SJCRH30 (cell line): Measurements from ENCODE around the gene CAMK2A. TPM values are rescaled to one million over a fixed set of nuclear protein-coding genes. Genes with fewer than 3 reads are reported as not detected.

Experiments
- DNase-seq, 2 experiments: peaks; one replicate each; pipeline ENCODE4 v3.0.0-alpha.2; 2015 to 2020
- H3K27ac ChIP-seq: fragments of 250-450 bp; sonication (Bioruptor Pico); 2 replicates; pipeline ENCODE4 v1.5.1; 2020; ENCODE audit warnings: mild to moderate bottlenecking, moderate library complexity
- H3K27me3 ChIP-seq: fragments of 250-450 bp; sonication (Bioruptor Pico); 2 replicates; pipeline ENCODE4 v1.5.1; 2020; ENCODE audit warnings: mild to moderate bottlenecking, moderate library complexity
- H3K36me3 ChIP-seq: fragments of 250-450 bp; sonication (Bioruptor Pico); 2 replicates; pipeline ENCODE4 v1.5.1; 2020; ENCODE audit warnings: mild to moderate bottlenecking, moderate library complexity
- H3K4me1 ChIP-seq: fragments of 250-450 bp; sonication (Bioruptor Pico); 2 replicates; pipeline ENCODE4 v1.5.1; 2020; ENCODE audit warnings: mild to moderate bottlenecking, moderate library complexity
- H3K4me3 ChIP-seq: fragments of 250-450 bp; sonication (Bioruptor Pico); 2 replicates; pipeline ENCODE4 v1.5.1; 2020; ENCODE audit warnings: mild to moderate bottlenecking, moderate library complexity
- H3K9me3 ChIP-seq: fragments of 250-450 bp; sonication (Bioruptor Pico); replicated peaks from 2 replicates; pipeline ENCODE4 v1.5.1; 2020; ENCODE audit warnings: mild to moderate bottlenecking, moderate library complexity
- total RNA-seq: library from RNA; depleted of rRNA; stranded (reverse); fragments of >200 nt; shearing (Covaris generic); gene quantifications from 2 replicates; pipeline ENCODE4 v1.2.3, GENCODE V29; 2014

Gene CAMK2A
- total RNA-seq, 1 experiment from 2014 or later = 0.42 TPM

- Histone ChIP-seq H3K9me3 (no peaks in the 10 kb centered on the region), H3K27me3 (no peaks in the 10 kb centered on the region), H3K4me3 (no peak overlapping the region), H3K36me3 (no peaks in the 10 kb centered on the region), H3K4me1 (peaks cover 34% of the 10 kb centered on the region), H3K27ac (no peak overlapping the region)
- DNase-seq = no peak
These were observed 10.2 kb upstream of the CAMK2A start for GRCh38 chr5:150299571-150300327.

GRCh38 chr5:150298701-150299451 is 9.3 kb upstream of the CAMK2A start:
- no peak for DNase-seq
- H3K9me3 ChIP-seq = no peaks in the 10 kb centered on the region
- no peak overlapping the region for H3K27ac ChIP-seq
- no peaks in the 10 kb centered on the region for H3K36me3 ChIP-seq
- peaks cover 34% of the 10 kb centered on the region for H3K4me1 ChIP-seq
- H3K27me3 ChIP-seq = no peaks in the 10 kb centered on the region
- H3K4me3 ChIP-seq = no peak overlapping the region

- Histone ChIP-seq H3K4me3 (no peak overlapping the region), H3K27me3 (no peaks in the 10 kb centered on the region; the same call in 1 of the 2 replicates), H3K36me3 (no peaks in the 10 kb centered on the region), H3K9me3 (no peaks in the 10 kb centered on the region), H3K4me1 (peaks cover 34% of the 10 kb centered on the region), H3K27ac (no peak overlapping the region)
- DNase-seq = no peak
These were observed 8.5 kb upstream of the CAMK2A start for GRCh38 chr5:150297934-150298595.

- Histone ChIP-seq H3K36me3 (no peaks in the 10 kb centered on the region), H3K4me1 (peaks cover 34% of the 10 kb centered on the region), H3K9me3 (no peaks in the 10 kb centered on the region), H3K4me3 (no peak overlapping the region), H3K27ac (no peak overlapping the region), H3K27me3 (no peaks in the 10 kb centered on the region; the same call in 1 of the 2 replicates)
- DNase-seq = no peak
These were observed 7.8 kb upstream of the CAMK2A start for GRCh38 chr5:150297236-150297890.

- Histone ChIP-seq H3K36me3 (no peaks in the 10 kb centered on the region), H3K4me3 (no peak overlapping the region)
These were observed 6.9 kb upstream of the CAMK2A start for GRCh38 chr5:150296496-150296895.

GRCh38 chr5:150295741-150296486 is 6.3 kb upstream of the CAMK2A start:
- no peaks in the 10 kb centered on the region for H3K36me3 ChIP-seq
- H3K4me3 ChIP-seq = no peak overlapping the region
- peaks cover 24% of the 10 kb centered on the region for H3K4me1 ChIP-seq
- no peak overlapping the region for H3K27ac ChIP-seq
- no peak for DNase-seq
- H3K27me3 ChIP-seq = no peaks in the 10 kb centered on the region; the same call in 1 of the 2 replicates
- H3K9me3 ChIP-seq = no peaks in the 10 kb centered on the region

More at GRCh38 chr5:150296496-150296895, 6.9 kb upstream of the CAMK2A start:
- Histone ChIP-seq H3K27ac (no peak overlapping the region), H3K4me1 (peaks cover 30% of the 10 kb centered on the region), H3K27me3 (no peaks in the 10 kb centered on the region; the same call in 1 of the 2 replicates), H3K9me3 (no peaks in the 10 kb centered on the region)
- DNase-seq = no peak

GRCh38 chr5:150295172-150295634 is 5.6 kb upstream of the CAMK2A start:
- Histone ChIP-seq H3K27ac (no peak overlapping the region), H3K9me3 (no peaks in the 10 kb centered on the region), H3K4me1 (peaks cover 22% of the 10 kb centered on the region), H3K4me3 (no peak overlapping the region), H3K36me3 (no peaks in the 10 kb centered on the region), H3K27me3 (no peaks in the 10 kb centered on the region; the same call in 1 of the 2 replicates)
- DNase-seq = peak in 1 of 2 experiments; percentile 45

GRCh38 chr5:150294551-150295071 is 5.0 kb upstream of the CAMK2A start:
- peaks cover 16% of the 10 kb centered on the region for H3K4me1 ChIP-seq
- H3K27ac ChIP-seq = no peak overlapping the region
- H3K36me3 ChIP-seq = no peaks in the 10 kb centered on the region
- no peak for DNase-seq
- H3K4me3 ChIP-seq = no peak overlapping the region
- peaks cover 3% of the 10 kb centered on the region for H3K27me3 ChIP-seq
- no peaks in the 10 kb centered on the region for H3K9me3 ChIP-seq

GRCh38 chr5:150293091-150293941 is 3.7 kb upstream of the CAMK2A start:
- no peak for DNase-seq
- Histone ChIP-seq H3K27me3 (peaks cover 12% of the 10 kb centered on the region), H3K4me1 (peaks cover 7% of the 10 kb centered on the region; the same call in 1 of the 2 replicates), H3K36me3 (no peaks in the 10 kb centered on the region), H3K27ac (no peak overlapping the region), H3K9me3 (no peaks in the 10 kb centered on the region), H3K4me3 (no peak overlapping the region)

GRCh38 chr5:150291388-150292385 is 2.1 kb upstream of the CAMK2A start:
- no peak overlapping the region for H3K4me3 ChIP-seq
- H3K27me3 ChIP-seq = peaks cover 17% of the 10 kb centered on the region
- H3K9me3 ChIP-seq = no peaks in the 10 kb centered on the region
- no peak for DNase-seq
- H3K4me1 ChIP-seq = peaks cover 7% of the 10 kb centered on the region; the same call in 1 of the 2 replicates
- H3K27ac ChIP-seq = no peak overlapping the region
- H3K36me3 ChIP-seq = no peaks in the 10 kb centered on the region

- no peak for DNase-seq
- no peaks in the 10 kb centered on the region for H3K36me3 ChIP-seq
- no peaks in the 10 kb centered on the region for H3K4me1 ChIP-seq
- no peak overlapping the region for H3K4me3 ChIP-seq
- no peaks in the 10 kb centered on the region for H3K9me3 ChIP-seq
- no peak overlapping the region for H3K27ac ChIP-seq
- H3K27me3 ChIP-seq = peaks cover 28% of the 10 kb centered on the region
These were observed 782 bp downstream of the CAMK2A start for GRCh38 chr5:150288791-150289190.

GRCh38 chr5:150288361-150288760 is 1.2 kb downstream of the CAMK2A start:
- H3K27ac ChIP-seq = no peak overlapping the region
- H3K27me3 ChIP-seq = peaks cover 28% of the 10 kb centered on the region
- no peak overlapping the region for H3K4me3 ChIP-seq
- no peak for DNase-seq
- H3K9me3 ChIP-seq = no peaks in the 10 kb centered on the region
- H3K4me1 ChIP-seq = no peaks in the 10 kb centered on the region
- no peaks in the 10 kb centered on the region for H3K36me3 ChIP-seq
